Measurements from ENCODE around the gene SEC61B. TPM values are rescaled to one million over a fixed set of nuclear protein-coding genes. Genes with fewer than 3 reads are reported as not detected.

SEC61B gene
- 100 to 1,000 TPM in 1 of 4 donors, 10 to 100 TPM in 3; 66.5 to 134 (median 84.9) TPM for total RNA-seq

DNA sequence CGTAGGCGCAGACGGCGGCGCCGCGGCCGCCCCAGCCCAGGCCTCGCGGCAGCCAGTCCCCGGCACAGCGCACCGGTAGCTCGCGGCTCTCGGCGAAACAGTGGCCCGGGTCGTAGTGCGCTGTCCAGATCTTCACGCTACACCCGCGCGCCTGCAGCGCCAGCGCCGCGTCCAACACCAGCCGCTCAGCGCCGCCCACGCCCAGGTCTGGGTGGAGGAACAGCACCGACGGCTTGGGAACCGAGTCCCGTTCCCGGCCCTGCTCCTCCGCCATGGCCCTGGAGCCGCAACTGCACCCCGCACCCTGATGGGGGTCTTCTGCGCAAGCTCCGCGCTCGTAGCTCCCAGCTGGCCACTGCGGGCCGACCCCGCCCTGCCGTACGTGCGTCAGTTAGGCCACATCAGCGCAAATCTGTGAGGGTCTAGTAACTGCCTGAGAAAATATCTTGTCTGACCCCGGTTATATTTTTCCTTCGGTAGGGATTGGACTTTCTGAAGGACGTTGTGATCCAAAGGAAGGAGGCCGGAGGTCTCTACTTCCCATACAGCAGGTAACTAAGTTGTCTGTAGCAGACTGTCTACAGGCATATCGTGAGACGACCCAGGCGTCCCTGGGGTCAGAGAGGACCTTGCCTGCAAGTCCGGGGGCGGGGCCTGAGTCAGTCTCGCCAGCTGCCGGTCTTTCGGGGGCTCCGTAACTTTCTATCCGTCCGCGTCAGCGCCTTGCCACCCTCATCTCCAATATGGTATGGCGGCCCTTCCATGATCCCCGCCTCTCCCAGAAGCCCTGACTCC is at the start of gene SEC61B, which contains the start of gene ALG2:
TSS of gene SEC61B (plus strand) at position 662 of the 795 bp plus-strand sequence. CDS start at position 744, 82 bp downstream.
TSS of gene ALG2 (minus strand) at position 322 of the 795 bp plus-strand sequence. CDS start at position 274, 48 bp downstream.
- WGBS = under 1% methylated on average over 23 of the region's 70 CpGs
- Histone ChIP-seq H3K4me1 (peaks cover 49% of the 10 kb centered on the region), H3K27me3 (no peaks in the 10 kb centered on the region), H3K27ac (peak within 1 kb of the TSS; percentile 89), H3K36me3 (peaks cover 14% of the 10 kb centered on the region), H3K9me3 (no peaks in the 10 kb centered on the region), H3K4me3 (peak within 1 kb of the TSS; percentile 86)
- TF ChIP-seq CTCF (IDR thresholded peaks at IDR 0.05) (no peak), POLR2A (IDR thresholded peaks at IDR 0.05) (peak in 1 of 2 donors; percentile 55), EP300 (IDR thresholded peaks at IDR 0.05) (no peak), POLR2AphosphoS5 (IDR thresholded peaks at IDR 0.05) (peak; percentile 65 to 72 (median 71))
- peak; percentile 95 to 98 for DNase-seq (ENCODE audit: low spot score in 2 of 2)

- no peak for DNase-seq (ENCODE audit: low spot score in 2 of 2)
- H3K36me3 ChIP-seq = no peaks in the 10 kb centered on the region
- no peak for TF ChIP-seq POLR2A (IDR thresholded peaks at IDR 0.05)
- no peak for TF ChIP-seq EP300 (IDR thresholded peaks at IDR 0.05)
- no peak for TF ChIP-seq POLR2AphosphoS5 (IDR thresholded peaks at IDR 0.05)
- no peak for TF ChIP-seq CTCF (IDR thresholded peaks at IDR 0.05)
These were observed 48.2 kb upstream of the SEC61B start for GRCh38 chr9:99173570-99174504.

DNA sequence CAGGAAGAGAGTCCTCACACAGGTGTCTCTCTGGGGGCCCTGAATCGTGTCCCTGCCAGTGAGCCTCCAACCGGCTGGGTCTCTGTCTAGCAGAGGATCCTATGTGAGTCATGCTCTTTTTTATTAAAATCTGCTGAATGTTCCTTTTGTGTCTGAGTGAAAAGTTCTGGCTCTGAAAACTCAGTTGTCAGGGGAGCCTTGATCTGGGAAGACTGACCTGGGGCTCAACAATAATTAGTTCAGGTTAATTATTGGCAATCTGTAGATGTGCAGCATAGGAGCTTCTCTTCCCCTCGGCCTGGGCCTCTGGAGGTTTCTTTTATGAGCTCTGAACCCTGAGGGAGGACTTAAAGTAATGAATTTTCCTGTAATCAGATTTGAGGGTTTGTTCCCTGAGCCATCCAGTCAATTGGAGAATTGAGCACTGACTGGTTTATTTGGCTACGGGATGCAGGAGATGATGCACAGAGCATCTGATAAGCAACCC is 45.5 kb upstream of the SEC61B start:
- TF ChIP-seq POLR2A (IDR thresholded peaks at IDR 0.05) (no peak), EP300 (IDR thresholded peaks at IDR 0.05) (no peak), CTCF (IDR thresholded peaks at IDR 0.05) (no peak)
- Histone ChIP-seq H3K4me3 (no peak overlapping the region), H3K27ac (no peak overlapping the region), H3K9me3 (no peaks in the 10 kb centered on the region), H3K4me1 (no peaks in the 10 kb centered on the region), H3K36me3 (no peaks in the 10 kb centered on the region), H3K27me3 (no peaks in the 10 kb centered on the region)
- 61% methylated on average over 4 of the region's 4 CpGs for WGBS
- DNase-seq (ENCODE audit: low spot score in 2 of 2) = no peak

More at GRCh38 chr9:99173570-99174504, 48.2 kb upstream of the SEC61B start:
- WGBS = 75% methylated on average over 10 of the region's 10 CpGs
- Histone ChIP-seq H3K4me1 (no peaks in the 10 kb centered on the region), H3K9me3 (no peaks in the 10 kb centered on the region), H3K27me3 (no peaks in the 10 kb centered on the region), H3K4me3 (no peak overlapping the region), H3K27ac (no peak overlapping the region)

GRCh38 chr9:99177576-99178366 is 44.3 kb upstream of the SEC61B start:
- TF ChIP-seq POLR2AphosphoS5 (IDR thresholded peaks at IDR 0.05) = no peak
- no peak for TF ChIP-seq CTCF (IDR thresholded peaks at IDR 0.05)
- no peak for TF ChIP-seq POLR2A (IDR thresholded peaks at IDR 0.05)
- no peak for TF ChIP-seq EP300 (IDR thresholded peaks at IDR 0.05)
- no peak for DNase-seq (ENCODE audit: low spot score in 2 of 2)
- 95% methylated on average over 8 of the region's 8 CpGs for WGBS
- Histone ChIP-seq H3K4me1 (no peaks in the 10 kb centered on the region), H3K36me3 (no peaks in the 10 kb centered on the region), H3K9me3 (no peaks in the 10 kb centered on the region), H3K4me3 (no peak overlapping the region), H3K27me3 (no peaks in the 10 kb centered on the region), H3K27ac (no peak overlapping the region)
